ENCODE measurements around the gene POLD2.

POLD2 gene

DNA sequence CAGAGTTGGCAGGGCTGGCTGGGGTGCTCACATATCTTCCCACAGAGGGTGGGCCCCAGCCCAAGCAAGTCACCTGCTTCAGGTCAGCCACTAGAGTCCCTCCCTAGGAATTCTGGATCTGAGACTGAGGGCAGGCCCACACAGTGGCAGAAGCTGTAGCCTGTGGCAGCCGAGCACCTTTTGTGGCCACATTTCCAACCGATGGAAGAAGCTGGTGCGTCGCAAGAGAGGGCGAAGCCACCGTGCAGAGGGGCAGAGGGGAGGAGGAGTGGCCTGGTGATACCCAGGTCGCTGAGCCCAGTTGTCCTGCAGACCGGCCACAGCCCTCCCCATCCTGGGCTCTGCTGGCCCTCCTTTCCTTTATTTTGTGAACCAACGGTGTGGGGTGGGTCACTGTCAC is 46.3 kb downstream of the POLD2 start:
- DNase-seq (ENCODE audit: low read depth): no peak
- TF ChIP-seq, protein P1, sequence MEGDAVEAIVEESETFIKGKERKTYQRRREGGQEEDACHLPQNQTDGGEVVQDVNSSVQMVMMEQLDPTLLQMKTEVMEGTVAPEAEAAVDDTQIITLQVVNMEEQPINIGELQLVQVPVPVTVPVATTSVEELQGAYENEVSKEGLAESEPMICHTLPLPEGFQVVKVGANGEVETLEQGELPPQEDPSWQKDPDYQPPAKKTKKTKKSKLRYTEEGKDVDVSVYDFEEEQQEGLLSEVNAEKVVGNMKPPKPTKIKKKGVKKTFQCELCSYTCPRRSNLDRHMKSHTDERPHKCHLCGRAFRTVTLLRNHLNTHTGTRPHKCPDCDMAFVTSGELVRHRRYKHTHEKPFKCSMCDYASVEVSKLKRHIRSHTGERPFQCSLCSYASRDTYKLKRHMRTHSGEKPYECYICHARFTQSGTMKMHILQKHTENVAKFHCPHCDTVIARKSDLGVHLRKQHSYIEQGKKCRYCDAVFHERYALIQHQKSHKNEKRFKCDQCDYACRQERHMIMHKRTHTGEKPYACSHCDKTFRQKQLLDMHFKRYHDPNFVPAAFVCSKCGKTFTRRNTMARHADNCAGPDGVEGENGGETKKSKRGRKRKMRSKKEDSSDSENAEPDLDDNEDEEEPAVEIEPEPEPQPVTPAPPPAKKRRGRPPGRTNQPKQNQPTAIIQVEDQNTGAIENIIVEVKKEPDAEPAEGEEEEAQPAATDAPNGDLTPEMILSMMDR (IDR thresholded peaks at IDR 0.05; ENCODE audit: insufficient read depth, low read depth, low read length, missing control alignments): no peak
- no peak overlapping the region for H3K4me3 ChIP-seq (ENCODE audit: low read depth, low read length)

DNA sequence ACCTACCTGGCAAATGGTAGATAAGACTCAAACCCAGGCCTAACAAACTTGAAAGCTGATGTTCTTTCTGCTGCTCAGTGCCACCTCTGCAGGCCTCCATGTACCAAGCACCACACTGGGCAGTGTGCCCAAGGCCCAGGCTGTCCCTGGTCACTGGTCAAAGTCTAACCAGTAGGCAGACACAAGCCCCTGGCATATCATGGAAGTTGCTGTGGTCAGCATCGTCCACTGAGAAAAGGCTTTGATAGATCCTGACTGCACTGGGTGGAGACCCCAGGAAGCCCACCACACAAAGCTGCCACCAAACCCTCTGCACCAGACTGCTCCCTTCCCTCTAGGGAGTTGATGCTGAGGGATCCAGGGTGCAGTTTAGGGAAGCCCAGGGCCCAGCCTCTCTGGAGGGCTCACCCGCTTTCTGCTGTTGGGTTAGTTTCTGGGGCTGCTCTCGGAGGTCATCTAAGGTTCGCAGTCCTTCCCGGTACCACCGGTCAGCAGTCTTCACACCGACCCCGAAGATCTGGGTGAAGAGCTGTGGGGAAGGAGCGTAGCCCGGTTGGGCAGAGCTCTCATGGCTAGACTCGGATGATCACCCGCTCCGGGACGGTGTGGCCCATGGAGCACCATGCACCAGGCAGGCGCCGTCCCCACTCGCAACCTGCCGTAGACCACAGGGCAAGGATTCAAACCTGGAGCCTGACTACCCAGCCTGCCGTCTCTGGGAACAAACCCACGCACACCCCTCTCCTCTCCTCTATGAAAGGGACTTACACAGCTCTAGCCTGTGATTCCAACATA is 47.0 kb downstream of the POLD2 start:
- no peak overlapping the region for H3K4me3 ChIP-seq (ENCODE audit: low read depth, low read length)
- TF ChIP-seq, protein P1 (IDR thresholded peaks at IDR 0.05; ENCODE audit: insufficient read depth, low read depth, low read length, missing control alignments): no peak
- no peak for DNase-seq (ENCODE audit: low read depth)

DNA sequence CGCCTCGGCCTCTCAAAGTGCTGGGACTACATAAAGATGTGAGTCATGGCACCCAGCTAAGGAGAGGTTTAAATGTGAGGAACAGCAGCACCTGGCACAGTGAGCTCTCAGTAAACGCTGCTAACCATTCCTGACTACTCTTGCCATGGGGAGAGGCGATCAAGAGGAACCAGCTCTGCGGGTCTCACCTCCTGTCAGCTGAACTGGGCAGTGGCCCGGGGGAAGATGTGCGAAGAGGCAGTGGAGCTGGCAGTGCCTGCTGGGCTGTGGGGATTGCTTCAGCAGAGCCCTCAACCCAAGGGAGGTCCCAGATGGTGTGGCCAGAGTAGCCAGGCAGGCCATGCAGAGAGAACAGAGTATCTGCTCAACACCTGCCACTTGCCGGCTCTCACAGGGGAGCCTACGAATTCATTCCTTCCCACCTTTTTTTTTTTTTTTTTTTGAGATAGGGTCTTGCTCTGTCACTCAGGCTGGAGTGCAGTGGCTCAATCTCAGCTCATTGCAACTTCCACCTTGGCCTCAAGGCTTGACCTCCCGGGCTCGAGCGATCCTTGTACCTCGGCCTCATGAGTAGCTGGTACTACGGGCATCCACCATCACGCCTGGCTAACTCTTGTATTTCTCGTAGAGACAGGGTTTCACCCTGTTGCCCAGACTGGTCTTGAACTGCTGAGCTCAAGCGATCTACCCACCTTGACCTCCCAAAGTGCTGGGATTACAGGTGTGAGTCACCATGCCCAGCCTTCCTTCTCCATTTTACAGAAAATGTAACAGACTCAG is 47.9 kb downstream of the POLD2 start:
- no peak overlapping the region for H3K4me3 ChIP-seq (ENCODE audit: low read depth, low read length)
- DNase-seq (ENCODE audit: low read depth): no peak
- TF ChIP-seq, protein P1 (IDR thresholded peaks at IDR 0.05; ENCODE audit: insufficient read depth, low read depth, low read length, missing control alignments): no peak

DNA sequence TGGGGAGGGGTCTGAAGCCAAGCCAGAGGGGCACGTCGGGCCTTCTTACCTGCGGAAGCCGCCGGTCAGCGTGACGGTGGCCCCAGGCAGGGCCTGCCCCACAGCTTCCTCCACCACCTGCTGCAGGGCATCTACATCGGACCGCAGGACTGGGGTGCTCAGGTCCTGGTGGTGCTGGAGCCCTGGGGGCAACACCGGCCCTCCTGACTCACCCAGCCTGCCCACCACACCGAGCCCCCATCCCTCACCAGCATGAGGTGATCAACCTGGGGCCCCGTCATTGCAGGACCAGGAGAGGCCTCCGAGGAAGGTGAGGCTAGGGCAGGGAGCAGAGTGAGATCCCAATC is 49.0 kb downstream of the POLD2 start:
- TF ChIP-seq, protein P1 (IDR thresholded peaks at IDR 0.05; ENCODE audit: insufficient read depth, low read depth, low read length, missing control alignments): no peak
- DNase-seq (ENCODE audit: low read depth): no peak
- no peak overlapping the region for H3K4me3 ChIP-seq (ENCODE audit: low read depth, low read length)

DNA sequence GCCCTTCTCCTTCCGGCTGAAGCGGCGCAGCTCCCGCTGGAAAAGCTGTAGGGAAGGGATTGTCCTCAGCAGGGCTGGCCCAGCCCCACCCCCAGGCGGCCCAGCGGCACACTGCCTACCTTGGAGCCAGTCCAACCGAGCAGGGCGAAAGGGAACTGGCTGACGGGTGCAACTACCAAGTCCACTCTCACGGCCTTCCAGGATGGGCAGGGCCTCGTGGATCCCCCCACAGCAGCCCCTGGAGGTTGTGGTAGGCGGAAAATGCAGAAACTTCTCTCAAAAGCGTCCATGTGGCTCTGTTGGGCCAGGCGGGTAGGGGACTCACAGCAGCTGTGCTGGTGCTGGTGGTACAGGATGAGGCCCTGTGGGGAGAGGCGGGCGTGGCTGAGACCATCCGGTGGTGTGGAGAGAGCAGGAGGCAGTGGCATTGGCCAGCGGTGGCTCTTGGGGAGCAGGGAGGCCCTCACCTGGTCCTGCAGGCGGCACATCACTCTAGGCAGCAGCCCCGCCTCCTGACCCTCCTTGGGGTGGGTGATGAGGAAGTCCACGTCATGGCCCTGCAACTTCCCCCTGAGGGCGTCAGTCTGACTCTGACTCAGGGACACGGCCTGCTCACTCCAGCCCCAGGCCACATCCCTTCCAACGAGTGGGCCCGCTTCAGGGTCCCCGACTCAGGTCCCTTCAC is 49.5 kb downstream of the POLD2 start:
- no peak overlapping the region for H3K4me3 ChIP-seq (ENCODE audit: low read depth, low read length)
- DNase-seq (ENCODE audit: low read depth): peak; percentile 57
- TF ChIP-seq, protein P1 (IDR thresholded peaks at IDR 0.05; ENCODE audit: insufficient read depth, low read depth, low read length, missing control alignments): no peak

DNA sequence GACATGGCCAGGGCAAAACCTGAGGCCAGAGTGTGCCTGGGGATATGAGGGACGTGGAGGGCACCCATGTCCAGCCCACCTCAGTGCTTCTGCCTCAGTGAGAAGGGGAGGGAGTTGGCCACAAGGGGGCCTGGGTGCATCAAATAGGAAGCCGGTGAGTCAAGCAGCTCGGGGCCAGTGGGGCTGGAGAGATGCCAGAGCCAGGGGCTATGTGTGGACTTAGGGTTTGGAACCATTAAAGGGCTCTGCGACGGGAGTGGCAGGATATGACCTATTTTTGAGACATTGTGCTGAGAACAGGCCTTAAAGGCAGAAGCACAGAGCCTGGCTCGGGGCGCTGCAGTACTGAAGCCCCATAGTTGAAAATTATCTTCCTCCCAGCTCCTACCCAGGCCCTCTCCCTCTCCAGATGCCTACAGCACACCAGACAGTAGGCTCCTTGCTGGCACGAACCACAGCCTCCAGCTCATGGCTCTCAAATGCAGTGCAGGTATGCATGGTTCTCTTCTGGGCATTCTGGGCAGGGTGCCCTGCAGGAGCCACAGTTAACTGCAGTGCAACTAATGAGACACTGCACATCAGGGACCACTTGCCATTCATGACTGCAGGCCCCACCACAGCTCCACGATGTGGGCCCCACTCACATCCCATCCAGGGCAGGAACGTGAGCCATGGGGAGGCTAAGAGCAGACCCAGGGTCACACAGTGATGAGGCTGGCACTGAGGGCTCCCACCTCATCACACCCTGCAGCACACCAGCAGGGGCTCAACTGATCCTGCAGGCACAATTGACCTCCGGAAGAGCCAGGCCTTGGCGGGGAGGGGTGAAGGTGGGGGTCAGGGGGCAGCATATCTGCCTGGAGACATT is 50.8 kb downstream of the POLD2 start:
- peak; percentile 65 for DNase-seq (ENCODE audit: low read depth)
- no peak overlapping the region for H3K4me3 ChIP-seq (ENCODE audit: low read depth, low read length)
- TF ChIP-seq, protein P1 (IDR thresholded peaks at IDR 0.05; ENCODE audit: insufficient read depth, low read depth, low read length, missing control alignments): peak; percentile 57
